Measurements from ENCODE around the gene PIGS. TPM values are rescaled to one million over a fixed set of nuclear protein-coding genes. Genes with fewer than 3 reads are reported as not detected.

PIGS gene
- total RNA-seq, 1 experiment from 2014 or later = 45.8 TPM

DNA sequence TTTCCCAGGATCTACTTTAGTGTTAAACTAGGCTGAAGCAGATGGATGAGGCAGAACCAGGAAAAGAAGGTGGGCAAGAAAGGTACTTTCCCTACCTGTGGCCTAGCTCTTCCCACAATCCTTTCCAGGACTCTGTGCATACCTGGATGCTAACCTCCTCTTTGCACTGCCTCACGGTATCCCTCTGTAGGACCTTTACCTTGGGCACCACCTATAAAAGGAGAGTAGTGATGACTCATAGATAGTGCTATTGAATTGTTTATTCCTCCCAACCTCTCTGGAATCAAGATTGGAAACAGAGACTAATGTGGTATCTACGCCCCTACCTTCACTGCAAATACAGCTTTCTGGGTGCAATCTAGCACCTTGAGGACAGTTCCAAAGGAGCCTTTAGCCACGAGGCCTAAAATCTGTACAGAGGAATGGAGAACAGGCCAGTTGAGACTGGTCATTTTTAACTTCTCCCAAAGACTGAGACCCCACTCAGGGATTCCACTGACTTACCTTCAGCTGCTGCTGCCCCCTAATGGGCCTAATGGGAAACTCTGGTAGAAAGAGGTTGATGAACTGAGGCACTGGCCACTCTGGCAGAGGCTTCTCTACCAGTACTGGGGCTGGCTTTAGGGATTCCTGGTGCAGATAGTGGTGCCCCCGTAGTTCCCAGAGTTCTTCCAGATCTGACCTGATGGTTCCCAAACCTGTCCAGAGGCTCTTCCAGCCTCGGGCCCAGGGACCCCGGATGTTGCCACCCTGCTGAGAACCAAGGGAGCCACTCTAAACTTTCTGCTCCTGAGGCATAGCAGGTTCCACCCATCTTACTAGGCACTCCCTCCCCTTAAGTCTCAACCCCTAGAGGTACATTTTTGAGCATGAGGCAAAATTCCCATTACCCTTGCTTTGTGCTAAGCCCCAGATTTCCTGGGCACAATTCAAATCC lies 41.9 kb upstream of the PIGS start:
- ATAC-seq (peak; percentile 84), DNase-seq (ENCODE audit: low read depth, low spot score) (no peak)
- H3K36me3 ChIP-seq (ENCODE audit: control insufficient read depth in 1 of 2, insufficient read depth in 2 of 2, low read length in 2 of 2) = peaks cover 43 to 56% of the 10 kb centered on the region in 2 experiments
- H2AFZ ChIP-seq (ENCODE audit: low read depth, low read length, poor library complexity, severe bottlenecking) = no peak overlapping the region
- TF ChIP-seq RAD21 (IDR thresholded peaks at IDR 0.05; ENCODE audit: low read depth) (peak; percentile 52), EGR1 (IDR thresholded peaks at IDR 0.05; ENCODE audit: low read depth) (no peak), POLR2A (IDR thresholded peaks at IDR 0.05; ENCODE audit: borderline replicate concordance, extremely low read depth, insufficient read depth, insufficient read length) (no peak), SIN3A (IDR thresholded peaks at IDR 0.05; ENCODE audit: low read depth) (no peak), SRF (IDR thresholded peaks at IDR 0.05; ENCODE audit: low read depth) (no peak), EZH2 (IDR thresholded peaks at IDR 0.05) (no peak), CEBPB (IDR thresholded peaks at IDR 0.05; ENCODE audit: low read depth) (no peak), EZH2phosphoT487 (IDR thresholded peaks at IDR 0.05; ENCODE audit: borderline replicate concordance) (no peak), YY1 (IDR thresholded peaks at IDR 0.05; ENCODE audit: extremely low read depth, insufficient replicate concordance, low read depth, low read length) (no peak), ELF1 (IDR thresholded peaks at IDR 0.05; ENCODE audit: borderline replicate concordance, low read depth) (no peak), SP1 (IDR thresholded peaks at IDR 0.05; ENCODE audit: low read depth) (no peak), ZFX (IDR thresholded peaks at IDR 0.05) (no peak)
- TF ChIP-seq, protein P1, sequence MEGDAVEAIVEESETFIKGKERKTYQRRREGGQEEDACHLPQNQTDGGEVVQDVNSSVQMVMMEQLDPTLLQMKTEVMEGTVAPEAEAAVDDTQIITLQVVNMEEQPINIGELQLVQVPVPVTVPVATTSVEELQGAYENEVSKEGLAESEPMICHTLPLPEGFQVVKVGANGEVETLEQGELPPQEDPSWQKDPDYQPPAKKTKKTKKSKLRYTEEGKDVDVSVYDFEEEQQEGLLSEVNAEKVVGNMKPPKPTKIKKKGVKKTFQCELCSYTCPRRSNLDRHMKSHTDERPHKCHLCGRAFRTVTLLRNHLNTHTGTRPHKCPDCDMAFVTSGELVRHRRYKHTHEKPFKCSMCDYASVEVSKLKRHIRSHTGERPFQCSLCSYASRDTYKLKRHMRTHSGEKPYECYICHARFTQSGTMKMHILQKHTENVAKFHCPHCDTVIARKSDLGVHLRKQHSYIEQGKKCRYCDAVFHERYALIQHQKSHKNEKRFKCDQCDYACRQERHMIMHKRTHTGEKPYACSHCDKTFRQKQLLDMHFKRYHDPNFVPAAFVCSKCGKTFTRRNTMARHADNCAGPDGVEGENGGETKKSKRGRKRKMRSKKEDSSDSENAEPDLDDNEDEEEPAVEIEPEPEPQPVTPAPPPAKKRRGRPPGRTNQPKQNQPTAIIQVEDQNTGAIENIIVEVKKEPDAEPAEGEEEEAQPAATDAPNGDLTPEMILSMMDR (IDR thresholded peaks at IDR 0.05 in 2 of 3, conservative IDR thresholded peaks at IDR 0.05 in 1 of 3; ENCODE audit: borderline replicate concordance in 1 of 3, insufficient read depth in 1 of 3, low read depth in 2 of 3, low read length in 2 of 3) = peak; percentile 42 to 84 (median 82); a peak in 5 of 6 replicates
- TF ChIP-seq, protein P2, sequence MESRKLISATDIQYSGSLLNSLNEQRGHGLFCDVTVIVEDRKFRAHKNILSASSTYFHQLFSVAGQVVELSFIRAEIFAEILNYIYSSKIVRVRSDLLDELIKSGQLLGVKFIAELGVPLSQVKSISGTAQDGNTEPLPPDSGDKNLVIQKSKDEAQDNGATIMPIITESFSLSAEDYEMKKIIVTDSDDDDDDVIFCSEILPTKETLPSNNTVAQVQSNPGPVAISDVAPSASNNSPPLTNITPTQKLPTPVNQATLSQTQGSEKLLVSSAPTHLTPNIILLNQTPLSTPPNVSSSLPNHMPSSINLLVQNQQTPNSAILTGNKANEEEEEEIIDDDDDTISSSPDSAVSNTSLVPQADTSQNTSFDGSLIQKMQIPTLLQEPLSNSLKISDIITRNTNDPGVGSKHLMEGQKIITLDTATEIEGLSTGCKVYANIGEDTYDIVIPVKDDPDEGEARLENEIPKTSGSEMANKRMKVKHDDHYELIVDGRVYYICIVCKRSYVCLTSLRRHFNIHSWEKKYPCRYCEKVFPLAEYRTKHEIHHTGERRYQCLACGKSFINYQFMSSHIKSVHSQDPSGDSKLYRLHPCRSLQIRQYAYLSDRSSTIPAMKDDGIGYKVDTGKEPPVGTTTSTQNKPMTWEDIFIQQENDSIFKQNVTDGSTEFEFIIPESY (IDR thresholded peaks at IDR 0.05; ENCODE audit: extremely low read depth, insufficient replicate concordance, low read length) = no peak
- TF ChIP-seq, protein P3, sequence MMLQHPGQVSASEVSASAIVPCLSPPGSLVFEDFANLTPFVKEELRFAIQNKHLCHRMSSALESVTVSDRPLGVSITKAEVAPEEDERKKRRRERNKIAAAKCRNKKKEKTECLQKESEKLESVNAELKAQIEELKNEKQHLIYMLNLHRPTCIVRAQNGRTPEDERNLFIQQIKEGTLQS (IDR thresholded peaks at IDR 0.05) = no peak
- no peaks in the 10 kb centered on the region for H4K20me1 ChIP-seq (ENCODE audit: insufficient read depth)
- no peak overlapping the region for H3K9ac ChIP-seq (ENCODE audit: low read length)
- no peaks in the 10 kb centered on the region for H3K9me3 ChIP-seq (ENCODE audit: control insufficient read depth in 1 of 2, insufficient read depth in 1 of 2, low read depth in 1 of 2, low read length in 2 of 2)
- ChIA-PET POLR2A (no interaction called here), RAD21 (ENCODE audit: low non-redundant PET in 1 of 2, low total read pairs in 2 of 2, uncharacterized antibody in 2 of 2, unreplicated experiment in 2 of 2) (no interaction called here), CTCF (interaction anchor here (1.0 to 1.5 kb wide), 3 partner anchors 11 to 17 kb away, joined by 3 read pairs; no protein-coding TSS in a partner anchor)
- H3K27me3 ChIP-seq (ENCODE audit: insufficient read depth, low read length) = no peaks in the 10 kb centered on the region
- no peak overlapping the region for H3K4me2 ChIP-seq (ENCODE audit: low read length)
- H3K4me3 ChIP-seq (replicated peaks in 1 of 2; ENCODE audit: low read depth in 1 of 2, low read length in 2 of 2) = no peak overlapping the region
- no peaks in the 10 kb centered on the region for H3K79me2 ChIP-seq (ENCODE audit: insufficient read depth, low read length)
- no peaks in the 10 kb centered on the region for H3K4me1 ChIP-seq (ENCODE audit: control insufficient read depth in 1 of 2, insufficient read depth in 2 of 2, low read length in 2 of 2)
- H3K9me2 ChIP-seq (ENCODE audit: insufficient read depth) = no peaks in the 10 kb centered on the region
- BruUV-seq (replicated peaks) = no TSS peak
- H3K27ac ChIP-seq (ENCODE audit: low read depth, low read length) = no peak overlapping the region
- intact Hi-C loops (cut with micrococcal nuclease) = loop anchor here (1.0 kb wide), 1 partner anchor 119 kb away; no protein-coding TSS in a partner anchor
